WERI-Rb-1 (cell line): ENCODE measurements around the gene CGB2.
"Not testable (repeated sequence)": the region's sequence is repeated elsewhere in the genome, so short reads cannot be mapped to it uniquely, and the experiment has no call there.

Experiments
- DNase-seq: peaks from one replicate; pipeline ENCODE4 v3.0.0-alpha.2; 2020
- H3K27ac ChIP-seq: fragments of 250-450 bp; sonication (Bioruptor Pico); 2 replicates; pipeline ENCODE4 v1.5.1; 2020; ENCODE audit warnings: mild to moderate bottlenecking, moderate library complexity
- H3K27me3 ChIP-seq: fragments of 250-450 bp; sonication (Bioruptor Pico); 2 replicates; pipeline ENCODE4 v1.5.1; 2021; ENCODE audit warnings: mild to moderate bottlenecking, low read depth, moderate library complexity; ENCODE audit not compliant: insufficient read depth, severe bottlenecking
- H3K36me3 ChIP-seq: fragments of 250-450 bp; sonication (Bioruptor Pico); 2 replicates; pipeline ENCODE4 v1.5.1; 2020; ENCODE audit warnings: mild to moderate bottlenecking, moderate library complexity
- H3K4me3 ChIP-seq: 2 replicates; pipeline ENCODE4 v1.5.1; 2011; ENCODE audit warnings: low read depth, mild to moderate bottlenecking, control low read depth, low read length
- H3K9me3 ChIP-seq: fragments of 250-450 bp; sonication (Bioruptor Pico); 2 replicates; pipeline ENCODE4 v1.5.1; 2021; ENCODE audit warnings: mild to moderate bottlenecking, moderate library complexity; ENCODE audit not compliant: severe bottlenecking
- TF ChIP-seq, protein P1 (sequence below): IDR thresholded peaks from 2 replicates; pipeline ENCODE4 v1.5.1; 2011; ENCODE audit warnings: low read depth, mild to moderate bottlenecking, control low read depth, inconsistent platforms, low read length

The CGB2 gene

GRCh38 chr19:49014123-49014869 lies 17.4 kb upstream of the CGB2 start:
- TF ChIP-seq, protein P1, sequence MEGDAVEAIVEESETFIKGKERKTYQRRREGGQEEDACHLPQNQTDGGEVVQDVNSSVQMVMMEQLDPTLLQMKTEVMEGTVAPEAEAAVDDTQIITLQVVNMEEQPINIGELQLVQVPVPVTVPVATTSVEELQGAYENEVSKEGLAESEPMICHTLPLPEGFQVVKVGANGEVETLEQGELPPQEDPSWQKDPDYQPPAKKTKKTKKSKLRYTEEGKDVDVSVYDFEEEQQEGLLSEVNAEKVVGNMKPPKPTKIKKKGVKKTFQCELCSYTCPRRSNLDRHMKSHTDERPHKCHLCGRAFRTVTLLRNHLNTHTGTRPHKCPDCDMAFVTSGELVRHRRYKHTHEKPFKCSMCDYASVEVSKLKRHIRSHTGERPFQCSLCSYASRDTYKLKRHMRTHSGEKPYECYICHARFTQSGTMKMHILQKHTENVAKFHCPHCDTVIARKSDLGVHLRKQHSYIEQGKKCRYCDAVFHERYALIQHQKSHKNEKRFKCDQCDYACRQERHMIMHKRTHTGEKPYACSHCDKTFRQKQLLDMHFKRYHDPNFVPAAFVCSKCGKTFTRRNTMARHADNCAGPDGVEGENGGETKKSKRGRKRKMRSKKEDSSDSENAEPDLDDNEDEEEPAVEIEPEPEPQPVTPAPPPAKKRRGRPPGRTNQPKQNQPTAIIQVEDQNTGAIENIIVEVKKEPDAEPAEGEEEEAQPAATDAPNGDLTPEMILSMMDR, result no peak
- peak; percentile 81 for DNase-seq
- Histone ChIP-seq H3K27me3 (no peaks in the 10 kb centered on the region), H3K27ac (peak overlapping the region; percentile 76), H3K36me3 (peaks cover 61% of the 10 kb centered on the region), H3K9me3 (no peaks in the 10 kb centered on the region), H3K4me3 (no peak overlapping the region)

- no peaks in the 10 kb centered on the region for H3K9me3 ChIP-seq
- peaks cover 55% of the 10 kb centered on the region for H3K36me3 ChIP-seq
- DNase-seq, result peak; percentile 67
- no peak overlapping the region for H3K4me3 ChIP-seq
- peak overlapping the region; percentile 76 for H3K27ac ChIP-seq
- H3K27me3 ChIP-seq, result no peaks in the 10 kb centered on the region
- TF ChIP-seq, protein P1, result no peak
These were observed 16.8 kb upstream of the CGB2 start for GRCh38 chr19:49014870-49015255.

GRCh38 chr19:49016067-49016839 lies 15.4 kb upstream of the CGB2 start:
- H3K27me3 ChIP-seq, result no peaks in the 10 kb centered on the region
- TF ChIP-seq, protein P1, result no peak
- H3K9me3 ChIP-seq, result no peaks in the 10 kb centered on the region
- peaks cover 45% of the 10 kb centered on the region for H3K36me3 ChIP-seq
- H3K27ac ChIP-seq, result no peak overlapping the region
- H3K4me3 ChIP-seq, result no peak overlapping the region
- DNase-seq, result no peak

GRCh38 chr19:49017041-49017665 lies 14.5 kb upstream of the CGB2 start, which contains the start of gene LHB:
Gene LHB, minus strand, starts transcription at chr19:49017091. Its CDS starts 10 bp downstream, at chr19:49017081.
- Histone ChIP-seq H3K36me3 (peaks cover 36% of the 10 kb centered on the region), H3K27me3 (no peaks in the 10 kb centered on the region), H3K4me3 (peak within 1 kb of the TSS; percentile 26), H3K9me3 (no peaks in the 10 kb centered on the region), H3K27ac (0 out of 2 replicates have a peak within 1 kb of the TSS, but pooled peaks have one; percentile 22)
- no peak for DNase-seq
- TF ChIP-seq, protein P1, result no peak

DNA sequence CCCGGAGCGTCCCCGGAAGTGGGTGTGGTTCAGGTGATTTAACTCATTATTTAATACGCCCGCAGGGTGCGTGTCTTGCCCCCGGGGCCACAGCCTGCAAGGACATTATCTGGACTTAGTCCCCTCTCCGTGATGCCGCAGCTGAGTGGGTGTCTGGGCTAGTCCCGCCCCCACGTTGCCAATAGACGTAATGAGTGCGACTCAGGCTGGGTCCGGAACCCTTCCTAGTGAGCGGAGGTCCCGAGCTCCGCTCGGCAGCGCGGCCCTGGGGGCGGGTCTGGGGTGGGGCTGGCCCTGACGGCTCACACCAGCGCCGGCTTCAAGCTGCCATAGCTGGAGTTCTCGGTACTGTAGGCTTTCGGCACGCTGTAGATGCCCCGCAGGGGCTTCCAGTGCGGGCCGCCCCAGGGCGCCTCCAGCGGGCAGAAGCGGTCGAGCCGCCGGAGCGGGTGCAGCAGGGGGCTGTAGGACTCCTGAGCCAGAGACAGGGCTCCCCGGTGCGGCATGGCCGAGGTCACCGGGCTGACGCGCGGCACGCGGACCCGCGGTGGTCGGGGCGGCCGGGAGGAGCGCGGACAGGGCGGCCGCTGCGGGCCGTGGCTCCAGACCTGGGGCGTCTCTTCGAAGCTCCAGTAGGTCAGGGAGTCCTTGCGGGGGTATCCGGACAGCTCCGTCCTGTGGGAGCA lies 13.9 kb upstream of the CGB2 start:
- Histone ChIP-seq H3K27me3 (no peaks in the 10 kb centered on the region), H3K36me3 (peaks cover 31% of the 10 kb centered on the region), H3K27ac (0 out of 2 replicates have a peak overlapping the region, but pooled peaks have one; percentile 22), H3K9me3 (no peaks in the 10 kb centered on the region), H3K4me3 (peak overlapping the region; percentile 26)
- TF ChIP-seq, protein P1, result peak; percentile 53
- DNase-seq, result peak; percentile 80

GRCh38 chr19:49018388-49019241 lies 13.1 kb upstream of the CGB2 start:
- H3K27ac ChIP-seq, H3K9me3 ChIP-seq, DNase-seq, H3K27me3 ChIP-seq: not testable (repeated sequence)
- Histone ChIP-seq H3K36me3 (peaks cover 25% of the 10 kb centered on the region), H3K4me3 (peak overlapping the region; percentile 26)
